ENCODE results near the gene EXOC4.

GRCh38 chr7:133554330-133554729, 301.5 kb downstream of the EXOC4 start:
- TF ChIP-seq POLR2A (IDR thresholded peaks at IDR 0.05), result no peak
- TF ChIP-seq CTCF (IDR thresholded peaks at IDR 0.05), result no peak

Measured in lower leg skin (tissue), 3 donors.